PC-9 (cell line): Measurements from ENCODE around the gene FAM193A.

Experiments used
- EZH2 ChIP-seq: fragments of 200-600 bp; sonication (generic); IDR thresholded peaks from 2 replicates; pipeline ENCODE4 v1.8.0; 2017; ENCODE audit warnings: antibody characterized with exemption, low read depth
- TF ChIP-seq, protein P1 (sequence below): fragments of 200-600 bp; sonication (generic); conservative IDR thresholded peaks from 2 replicates; pipeline ENCODE4 v1.6.1; 2017; ENCODE audit warnings: mixed run types, antibody characterized with exemption, mild to moderate bottlenecking, moderate library complexity

DNA sequence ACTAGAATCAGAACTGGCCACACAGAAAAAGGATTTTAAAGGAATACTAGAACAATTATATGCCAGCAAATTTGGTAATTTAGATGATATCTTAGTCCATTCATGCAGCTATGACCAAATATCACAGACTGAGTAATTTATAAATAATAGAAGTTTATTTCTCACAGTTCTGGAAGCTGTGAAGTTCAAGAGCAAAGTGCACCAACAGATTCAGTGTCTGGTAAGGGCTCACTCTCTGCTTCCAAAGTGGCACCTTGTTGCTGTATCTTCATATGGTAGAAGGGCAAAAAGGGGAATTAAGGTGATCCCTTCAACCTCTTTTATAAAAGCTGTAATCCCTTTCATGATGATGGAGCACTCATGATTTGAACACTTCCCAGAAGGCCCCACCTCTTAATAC is 199.4 kb downstream of the FAM193A start:
- TF ChIP-seq, protein P1, sequence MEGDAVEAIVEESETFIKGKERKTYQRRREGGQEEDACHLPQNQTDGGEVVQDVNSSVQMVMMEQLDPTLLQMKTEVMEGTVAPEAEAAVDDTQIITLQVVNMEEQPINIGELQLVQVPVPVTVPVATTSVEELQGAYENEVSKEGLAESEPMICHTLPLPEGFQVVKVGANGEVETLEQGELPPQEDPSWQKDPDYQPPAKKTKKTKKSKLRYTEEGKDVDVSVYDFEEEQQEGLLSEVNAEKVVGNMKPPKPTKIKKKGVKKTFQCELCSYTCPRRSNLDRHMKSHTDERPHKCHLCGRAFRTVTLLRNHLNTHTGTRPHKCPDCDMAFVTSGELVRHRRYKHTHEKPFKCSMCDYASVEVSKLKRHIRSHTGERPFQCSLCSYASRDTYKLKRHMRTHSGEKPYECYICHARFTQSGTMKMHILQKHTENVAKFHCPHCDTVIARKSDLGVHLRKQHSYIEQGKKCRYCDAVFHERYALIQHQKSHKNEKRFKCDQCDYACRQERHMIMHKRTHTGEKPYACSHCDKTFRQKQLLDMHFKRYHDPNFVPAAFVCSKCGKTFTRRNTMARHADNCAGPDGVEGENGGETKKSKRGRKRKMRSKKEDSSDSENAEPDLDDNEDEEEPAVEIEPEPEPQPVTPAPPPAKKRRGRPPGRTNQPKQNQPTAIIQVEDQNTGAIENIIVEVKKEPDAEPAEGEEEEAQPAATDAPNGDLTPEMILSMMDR: no peak
- TF ChIP-seq EZH2: no peak
